ENCODE data around the gene SYNCRIP. TPM values are rescaled to one million over a fixed set of nuclear protein-coding genes. Genes with fewer than 3 reads are reported as not detected.
"Not testable (repeated sequence)": the region's sequence is repeated elsewhere in the genome, so short reads cannot be mapped to it uniquely, and the experiment has no call there.

The SYNCRIP gene
- total RNA-seq, 8 experiments from 2014 or later, result 49.4 to 150 (median 62.7) TPM

GRCh38 chr6:85610182-85610895, 32.3 kb downstream of the SYNCRIP start:
- Histone ChIP-seq H3K4me1 (replicated peaks in 1 of 2) (no peaks in the 10 kb centered on the region), H3K4me3 (no peak overlapping the region), H3K27ac (no peak overlapping the region)
- in situ Hi-C loops (cut with MboI; ENCODE audit: low pct_unique_long_range_greater_than_20kb in 2 of 9, low sequenced_read_pairs in 9 of 9, unreplicated experiment in 9 of 9), result no loop called here
- WGBS, 10 experiments, result 89 to 100% (median 100%) methylated on average over 1 to 2 of the region's 2 CpGs; no CpG with 5 or more reads in 1 of the 10 experiments
- no peak for ATAC-seq (replicated peaks in 6 of 8)

DNA sequence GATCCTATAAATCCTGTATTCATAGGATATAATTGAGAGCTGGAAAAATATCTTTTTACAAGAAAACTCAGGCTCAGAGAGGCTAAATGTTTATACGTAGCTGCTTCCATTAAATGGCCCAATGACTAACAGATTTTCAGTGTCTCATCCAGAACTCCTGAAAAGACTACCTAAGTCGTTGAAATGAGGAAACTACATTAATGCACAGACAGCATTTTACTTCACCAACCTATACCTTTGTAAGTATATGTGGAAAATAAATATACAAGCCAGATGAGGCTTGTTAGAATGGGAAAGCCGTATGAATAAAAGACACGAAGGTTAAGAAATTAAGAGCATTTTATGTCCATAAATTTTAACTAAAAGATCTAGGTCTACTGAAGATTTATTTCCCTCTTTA, 40.6 kb downstream of the SYNCRIP start:
- Histone ChIP-seq H3K4me3 (no peak overlapping the region), H3K27ac (no peak overlapping the region), H3K4me1 (replicated peaks in 1 of 2) (no peaks in the 10 kb centered on the region)
- WGBS, 10 experiments, result 43 to 100% (median 85%) methylated on average over 2 to 4 of the region's 4 CpGs
- in situ Hi-C loops (cut with MboI; ENCODE audit: low pct_unique_long_range_greater_than_20kb in 2 of 9, low sequenced_read_pairs in 9 of 9, unreplicated experiment in 9 of 9), result no loop called here
- no peak for ATAC-seq (replicated peaks in 6 of 8)

DNA sequence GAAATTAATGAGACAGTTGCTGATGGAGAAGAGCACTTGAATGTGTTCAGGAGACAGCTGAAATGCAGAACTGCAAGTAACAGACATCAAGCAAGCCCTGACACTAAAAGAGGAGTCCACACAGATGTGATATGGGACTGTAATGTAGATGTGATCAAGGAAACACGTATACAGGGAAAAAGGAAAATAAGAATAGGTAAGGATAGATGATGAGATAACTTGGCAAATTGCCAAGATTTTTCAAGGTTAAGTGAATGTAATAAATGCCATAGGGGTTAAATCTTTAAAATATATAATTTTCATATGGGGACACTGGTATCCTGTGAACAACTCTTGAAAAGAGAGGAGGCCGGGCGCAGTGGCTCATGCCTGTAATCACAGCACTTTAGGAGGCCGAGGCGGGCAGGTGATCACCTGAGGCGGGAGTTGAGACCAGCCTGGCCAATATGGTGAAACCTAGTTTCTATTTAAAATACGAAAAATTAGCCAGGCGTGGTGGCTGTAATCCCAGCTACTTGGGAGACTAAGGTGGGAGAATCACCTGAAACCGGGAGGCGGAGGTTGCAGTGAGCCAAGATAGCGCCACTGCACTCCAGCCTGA, 41.9 kb downstream of the SYNCRIP start:
- Histone ChIP-seq H3K4me3 (no peak overlapping the region), H3K4me1 (replicated peaks in 1 of 2) (no peaks in the 10 kb centered on the region), H3K27ac (no peak overlapping the region)
- no peak for ATAC-seq (replicated peaks in 6 of 8)
- in situ Hi-C loops (cut with MboI; ENCODE audit: low pct_unique_long_range_greater_than_20kb in 2 of 9, low sequenced_read_pairs in 9 of 9, unreplicated experiment in 9 of 9), result no loop called here
- WGBS, 10 experiments, result 60 to 97% (median 92%) methylated on average over 1 to 8 of the region's 11 CpGs; no CpG with 5 or more reads in 1 of the 10 experiments

- 0 to 19% (median 2%) methylated on average over 3 to 8 of the region's 35 CpGs; no CpG with 5 or more reads in 1 of the 10 experiments for WGBS, 10 experiments
- peaks cover 11 to 14% of the 10 kb centered on the region in 2 donors for H3K4me1 ChIP-seq (replicated peaks in 1 of 2)
- peak overlapping the region; percentile 49 to 81 (median 64) for H3K4me3 ChIP-seq
- in situ Hi-C loops (cut with MboI; ENCODE audit: low pct_unique_long_range_greater_than_20kb in 2 of 9, low sequenced_read_pairs in 9 of 9, unreplicated experiment in 9 of 9), result no loop called here
- peak in 1 of 8 experiments; percentile 0 for ATAC-seq (replicated peaks in 6 of 8)
- H3K27ac ChIP-seq, result peak overlapping the region; percentile 77 to 91
Measured at GRCh38 chr6:85594197-85594930, 48.3 kb downstream of the SYNCRIP start.

GRCh38 chr6:85593438-85594196, 49.1 kb downstream of the SYNCRIP start, which contains the start of gene SNX14:
Gene SNX14 (minus strand): TSS chr6:85593858. CDS start chr6:85593718, 140 bp downstream.
- peak within 1 kb of the TSS; percentile 77 to 91 for H3K27ac ChIP-seq
- peak within 1 kb of the TSS; percentile 49 to 81 (median 64) for H3K4me3 ChIP-seq
- in situ Hi-C loops (cut with MboI; ENCODE audit: low pct_unique_long_range_greater_than_20kb in 2 of 9, low sequenced_read_pairs in 9 of 9, unreplicated experiment in 9 of 9), result no loop called here
- peak; percentile 84 to 95 (median 93) for ATAC-seq (replicated peaks in 6 of 8)
- WGBS, 10 experiments, result 0 to 20% (median 2%) methylated on average over 1 to 37 of the region's 82 CpGs; no CpG with 5 or more reads in 5 of the 10 experiments
- H3K4me1 ChIP-seq (replicated peaks in 1 of 2), result peaks cover 11 to 14% of the 10 kb centered on the region in 2 donors

GRCh38 chr6:85592033-85592432, 50.7 kb downstream of the SYNCRIP start:
- WGBS, 10 experiments, result 89 to 100% (median 100%) methylated on average over 1 of the region's 1 CpG; no CpG with 5 or more reads in 3 of the 10 experiments
- no peak for ATAC-seq (replicated peaks in 6 of 8)
- H3K4me1 ChIP-seq (replicated peaks in 1 of 2), result peaks cover 11 to 14% of the 10 kb centered on the region in 2 donors
- H3K4me3 ChIP-seq, result peak overlapping the region in 2 of 5 donors; percentile 62 to 81
- in situ Hi-C loops (cut with MboI; ENCODE audit: low pct_unique_long_range_greater_than_20kb in 2 of 9, low sequenced_read_pairs in 9 of 9, unreplicated experiment in 9 of 9), result no loop called here
- no peak overlapping the region for H3K27ac ChIP-seq

DNA sequence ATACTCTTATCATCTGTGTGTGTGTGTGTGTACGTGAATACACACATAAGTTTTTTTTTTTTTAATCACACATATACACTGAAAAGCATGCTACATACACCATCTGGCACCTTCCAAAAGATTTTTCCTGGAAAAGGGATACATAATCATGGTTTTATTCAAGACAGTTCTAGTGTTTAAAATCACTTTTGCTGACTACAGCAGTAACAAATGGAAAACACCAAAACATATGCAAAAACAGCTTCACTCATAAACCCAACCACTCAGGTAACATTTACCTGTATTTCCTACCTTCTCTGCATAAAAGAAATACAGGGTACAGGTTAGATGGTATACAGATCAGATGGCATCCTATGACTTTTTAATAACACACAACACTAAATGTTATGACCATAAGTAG, 51.5 kb downstream of the SYNCRIP start:
- no peak for ATAC-seq (replicated peaks in 6 of 8)
- H3K4me3 ChIP-seq, result no peak overlapping the region
- peaks cover 11 to 14% of the 10 kb centered on the region in 2 donors for H3K4me1 ChIP-seq (replicated peaks in 1 of 2)
- no peak overlapping the region for H3K27ac ChIP-seq
- in situ Hi-C loops (cut with MboI; ENCODE audit: low pct_unique_long_range_greater_than_20kb in 2 of 9, low sequenced_read_pairs in 9 of 9, unreplicated experiment in 9 of 9), result no loop called here
- WGBS, 10 experiments, result 80 to 100% (median 90%) methylated on average over 1 of the region's 1 CpG; no CpG with 5 or more reads in 4 of the 10 experiments

- no peak overlapping the region for H3K27ac ChIP-seq
- ATAC-seq (replicated peaks in 6 of 8), result no peak
- no peaks in the 10 kb centered on the region for H3K4me1 ChIP-seq (replicated peaks in 1 of 2)
- H3K4me3 ChIP-seq, result no peak overlapping the region
- WGBS, 10 experiments, result 75 to 100% (median 96%) methylated on average over 2 to 3 of the region's 3 CpGs
- in situ Hi-C loops (cut with MboI; ENCODE audit: low pct_unique_long_range_greater_than_20kb in 2 of 9, low sequenced_read_pairs in 9 of 9, unreplicated experiment in 9 of 9), result no loop called here
Measured at GRCh38 chr6:85585741-85586140, 56.9 kb downstream of the SYNCRIP start.

DNA sequence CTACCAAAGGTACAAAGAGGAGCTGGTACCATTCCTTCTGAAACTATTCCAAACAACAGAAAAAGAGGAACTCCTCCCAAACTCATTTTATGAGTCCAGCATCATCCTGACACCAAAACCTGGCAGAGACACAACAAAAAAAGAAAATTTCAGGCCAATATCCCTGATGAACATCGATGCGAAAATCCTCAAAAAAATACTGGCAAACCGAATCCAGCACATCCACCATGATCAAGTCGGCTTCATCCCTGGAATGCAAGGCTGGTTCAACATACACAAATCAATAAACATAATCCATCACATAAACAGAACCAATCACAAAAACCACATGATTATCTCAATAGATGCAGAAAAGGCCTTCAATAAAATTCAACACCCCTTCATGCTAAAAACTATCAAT, 59.9 kb downstream of the SYNCRIP start:
- H3K4me1 ChIP-seq (replicated peaks in 1 of 2); in situ Hi-C loops (cut with MboI; ENCODE audit: low pct_unique_long_range_greater_than_20kb in 2 of 9, low sequenced_read_pairs in 9 of 9, unreplicated experiment in 9 of 9); H3K27ac ChIP-seq; H3K4me3 ChIP-seq; ATAC-seq (replicated peaks in 6 of 8): not testable (repeated sequence)
- 90 to 100% (median 98%) methylated on average over 1 to 4 of the region's 4 CpGs; no CpG with 5 or more reads in 3 of the 10 experiments for WGBS, 10 experiments

DNA sequence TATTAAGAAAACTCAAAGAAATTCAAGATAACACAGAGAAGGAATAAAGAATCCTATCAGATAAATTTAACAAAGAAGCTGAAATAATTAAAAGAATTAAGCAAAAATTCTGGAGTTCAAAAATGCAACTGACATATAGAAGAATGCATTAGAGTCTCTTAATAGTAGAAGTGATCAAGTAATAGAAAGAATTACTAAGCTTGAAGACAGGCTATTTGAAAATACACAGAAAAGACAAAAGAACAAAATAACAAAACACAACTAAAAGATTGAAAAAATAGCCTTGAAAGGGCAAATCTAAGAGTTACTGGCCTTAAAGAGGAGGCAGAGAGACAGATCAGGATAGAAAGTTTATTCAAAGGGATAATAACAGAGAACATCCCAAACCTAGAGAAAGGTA, 61.1 kb downstream of the SYNCRIP start:
- Histone ChIP-seq H3K27ac (no peak overlapping the region), H3K4me1 (replicated peaks in 1 of 2) (peaks cover 0 to under 1% of the 10 kb centered on the region in 2 donors), H3K4me3 (no peak overlapping the region)
- no peak for ATAC-seq (replicated peaks in 6 of 8)
- in situ Hi-C loops (cut with MboI; ENCODE audit: low pct_unique_long_range_greater_than_20kb in 2 of 9, low sequenced_read_pairs in 9 of 9, unreplicated experiment in 9 of 9), result no loop called here

- Histone ChIP-seq H3K4me3 (no peak overlapping the region), H3K27ac (no peak overlapping the region), H3K4me1 (replicated peaks in 1 of 2) (peaks cover 3 to 6% of the 10 kb centered on the region in 2 donors)
- 100% methylated on average over 1 of the region's 1 CpG; no CpG with 5 or more reads in 9 of the 10 experiments for WGBS, 10 experiments
- in situ Hi-C loops (cut with MboI; ENCODE audit: low pct_unique_long_range_greater_than_20kb in 2 of 9, low sequenced_read_pairs in 9 of 9, unreplicated experiment in 9 of 9), result no loop called here
- no peak for ATAC-seq (replicated peaks in 6 of 8)
Measured at GRCh38 chr6:85580878-85581267, 61.8 kb downstream of the SYNCRIP start.

GRCh38 chr6:85580118-85580877, 62.4 kb downstream of the SYNCRIP start:
- 78 to 100% (median 90%) methylated on average over 1 to 5 of the region's 5 CpGs; no CpG with 5 or more reads in 5 of the 10 experiments for WGBS, 10 experiments
- ATAC-seq (replicated peaks in 6 of 8), result peak in 1 of 8 experiments; percentile 22
- in situ Hi-C loops (cut with MboI; ENCODE audit: low pct_unique_long_range_greater_than_20kb in 2 of 9, low sequenced_read_pairs in 9 of 9, unreplicated experiment in 9 of 9), result no loop called here

More at GRCh38 chr6:85580118-85580877, 62.4 kb downstream of the SYNCRIP start:
- no peak overlapping the region for H3K27ac ChIP-seq
- no peak overlapping the region for H3K4me3 ChIP-seq
- peaks cover 3 to 6% of the 10 kb centered on the region in 2 donors for H3K4me1 ChIP-seq (replicated peaks in 1 of 2)

Data from motor neuron (in vitro differentiated cells).